Endodermal cell (in vitro differentiated cells): ENCODE data around the gene EPHA5. TPM values are rescaled to one million over a fixed set of nuclear protein-coding genes. Genes with fewer than 3 reads are reported as not detected.

Source experiments
- DNase-seq: peaks from one replicate; pipeline ENCODE4 v3.0.0-alpha.2; 2017
- H3K27ac ChIP-seq: 2 replicates; pipeline ENCODE4 v1.5.1; 2013; ENCODE audit warnings: mild to moderate bottlenecking, low read depth, low read length, moderate library complexity
- H3K27me3 ChIP-seq: 2 replicates; pipeline ENCODE4 v1.6.1; 2013; ENCODE audit warnings: mild to moderate bottlenecking, low read length, moderate library complexity; ENCODE audit not compliant: insufficient read depth, control insufficient read depth, poor library complexity, severe bottlenecking
- H3K36me3 ChIP-seq: 2 replicates; pipeline ENCODE4 v1.7.0; 2013; ENCODE audit warnings: mild to moderate bottlenecking, low read length, moderate library complexity; ENCODE audit not compliant: control insufficient read depth, insufficient read depth
- H3K4me1 ChIP-seq: one replicate; pipeline ENCODE4 v1.7.0; 2013; ENCODE audit warnings: low read length; ENCODE audit not compliant: control insufficient read depth, insufficient read depth
- H3K4me3 ChIP-seq: 2 replicates; pipeline ENCODE4 v1.5.1; 2013; ENCODE audit warnings: mild to moderate bottlenecking, low read length, moderate library complexity
- H3K9ac ChIP-seq: 2 replicates; pipeline ENCODE4 v1.6.1; 2013; ENCODE audit warnings: mild to moderate bottlenecking, low read length, moderate library complexity; ENCODE audit not compliant: poor library complexity, severe bottlenecking; ENCODE audit errors: extremely low read depth
- H3K9me3 ChIP-seq: 2 replicates; pipeline ENCODE4 v1.6.1; 2013; ENCODE audit warnings: mild to moderate bottlenecking, low read length, moderate library complexity; ENCODE audit not compliant: control insufficient read depth
- H3K27ac Mint-ChIP-seq: 2 replicates; pipeline ENCODE4 v1.8.0; 2020; ENCODE audit warnings: mixed read lengths
- H3K27me3 Mint-ChIP-seq: 2 replicates; pipeline ENCODE4 v1.8.0; 2021; ENCODE audit warnings: mild to moderate bottlenecking, mixed read lengths; ENCODE audit not compliant: insufficient read depth
- H3K36me3 Mint-ChIP-seq: 2 replicates; pipeline ENCODE4 v1.8.0; 2020; ENCODE audit warnings: low read depth, mixed read lengths
- H3K4me1 Mint-ChIP-seq: 2 replicates; pipeline ENCODE4 v1.8.0; 2020; ENCODE audit warnings: mixed read lengths
- H3K4me3 Mint-ChIP-seq: 2 replicates; pipeline ENCODE4 v1.8.0; 2020; ENCODE audit warnings: mild to moderate bottlenecking, moderate library complexity, mixed read lengths
- H3K9me3 Mint-ChIP-seq: 2 replicates; pipeline ENCODE4 v1.8.0; 2020; ENCODE audit warnings: mild to moderate bottlenecking, mixed read lengths
- CTCF ChIP-seq: fragments of 200-600 bp; sonication (generic); conservative IDR thresholded peaks from 2 replicates; pipeline ENCODE4 v1.5.0; 2021; ENCODE audit warnings: antibody characterized with exemption, mild to moderate bottlenecking
- WGBS, 2 experiments: methylation state at CpG; one replicate each; pipeline versions ENCODE4 v1.1.5 to v1.1.7; 2013; ENCODE audit warnings: missing lambda C conversion rate in 2 of 2, mixed read lengths in 1 of 2; ENCODE audit not compliant: insufficient coverage in 1 of 2, insufficient read length in 1 of 2; 5-methylcytosine and 5-hydroxymethylcytosine counted together
- total RNA-seq, 2 donors: library from RNA; stranded (reverse); fragmentation: NEBNext Ultra II Directional in 1 of 2; extraction: Animal tissue kit (Norgen Biotek cat#: 25700) in 1 of 2; gene quantifications; 2 replicates in 1 of 2; 3 replicates in 1 of 2; pipeline ENCODE4 v1.2.1, GENCODE V29; 2021

Gene EPHA5
- total RNA-seq, 2 donors from 2014 or later: 0.09 TPM; not detected in 1

- H3K36me3 Mint-ChIP-seq: no peaks in the 10 kb centered on the region
- peaks cover 23% of the 10 kb centered on the region for H3K4me1 Mint-ChIP-seq
- H3K9ac ChIP-seq: no peak overlapping the region
- H3K9me3 Mint-ChIP-seq: no peaks in the 10 kb centered on the region
- no peak overlapping the region for H3K27ac ChIP-seq
- H3K4me1 ChIP-seq: peaks cover 4% of the 10 kb centered on the region
- H3K9me3 ChIP-seq: no peaks in the 10 kb centered on the region
- no peak for TF ChIP-seq CTCF
- DNase-seq: no peak
- H3K36me3 ChIP-seq: no peaks in the 10 kb centered on the region
- H3K27me3 Mint-ChIP-seq: no peaks in the 10 kb centered on the region
- no peak overlapping the region for H3K4me3 ChIP-seq
- H3K27ac Mint-ChIP-seq: no peak overlapping the region
- no peak overlapping the region for H3K4me3 Mint-ChIP-seq
- H3K27me3 ChIP-seq: no peaks in the 10 kb centered on the region
Observed at GRCh38 chr4:65656008-65656407, 14.3 kb downstream of the EPHA5 start.

- peaks cover 4% of the 10 kb centered on the region for H3K4me1 ChIP-seq
- no peak overlapping the region for H3K27ac ChIP-seq
- Mint-ChIP-seq H3K4me1 (peaks cover 28% of the 10 kb centered on the region), H3K36me3 (no peaks in the 10 kb centered on the region), H3K9me3 (no peaks in the 10 kb centered on the region), H3K4me3 (no peak overlapping the region), H3K27ac (no peak overlapping the region), H3K27me3 (no peaks in the 10 kb centered on the region)
- no peak for DNase-seq
- H3K4me3 ChIP-seq: no peak overlapping the region
- 86 to 100% methylated on average over 1 of the region's 1 CpG for WGBS, 2 experiments
- no peaks in the 10 kb centered on the region for H3K9me3 ChIP-seq
- H3K36me3 ChIP-seq: no peaks in the 10 kb centered on the region
- H3K9ac ChIP-seq: no peak overlapping the region
- H3K27me3 ChIP-seq: no peaks in the 10 kb centered on the region
- no peak for TF ChIP-seq CTCF
Observed at GRCh38 chr4:65654976-65655375, 15.3 kb downstream of the EPHA5 start.

- Mint-ChIP-seq H3K27ac (no peak overlapping the region), H3K4me1 (peaks cover 28% of the 10 kb centered on the region), H3K27me3 (no peaks in the 10 kb centered on the region), H3K9me3 (no peaks in the 10 kb centered on the region), H3K36me3 (no peaks in the 10 kb centered on the region), H3K4me3 (no peak overlapping the region)
- Histone ChIP-seq H3K9ac (no peak overlapping the region), H3K36me3 (no peaks in the 10 kb centered on the region), H3K4me3 (no peak overlapping the region), H3K27ac (no peak overlapping the region), H3K27me3 (no peaks in the 10 kb centered on the region), H3K9me3 (no peaks in the 10 kb centered on the region), H3K4me1 (peaks cover 4% of the 10 kb centered on the region)
- WGBS, 2 experiments: 91 to 100% methylated on average over 1 to 4 of the region's 6 CpGs
- no peak for DNase-seq
- no peak for TF ChIP-seq CTCF
Observed at GRCh38 chr4:65653740-65654361, 16.4 kb downstream of the EPHA5 start.
